K562 (cell line): Measurements from ENCODE around the gene PDIA2. TPM values are rescaled to one million over a fixed set of nuclear protein-coding genes. Genes with fewer than 3 reads are reported as not detected.

ENCODE experiments used
- ATAC-seq: fragments of 200-7000 bp; cut with Tn5 transposase; 3 replicates; pipeline ENCODE4 v1.9.1; 2020; ENCODE audit warnings: moderate library complexity
- BruUV-seq: library from RNA; stranded (reverse); fragments of 400-500 nt; replicated peaks from 2 replicates; lab custom pipeline; 2021; lab: Mats Ljungman, UMichigan
- CTCF ChIA-PET: fragments of 300-600 bp; formaldehyde crosslinking; extraction: SDS; loops from one replicate; lab custom pipeline; 2021; ENCODE audit warnings: low intra/inter-chr PET ratio; lab: Yijun Ruan, JAX
- POLR2A ChIA-PET: fragments of 300-600, 350-650 bp; sonication (Branson Sonifier 250); formaldehyde crosslinking; extraction: SDS; loops from one replicate; lab custom pipeline; 2021; ENCODE audit warnings: antibody characterized with exemption, inconsistent platforms; lab: Yijun Ruan, JAX
- DNase-seq, 4 experiments: peaks; one replicate each; pipeline versions ENCODE4 v3.0.0 to v3.0.0-alpha.2; 2011 to 2018; ENCODE audit warnings: low spot score in 3 of 4, mixed read lengths in 3 of 4; ENCODE audit errors: extremely low read depth in 1 of 4
- FAIRE-seq: peaks from 2 replicates; lab custom pipeline; 2011; peaks lifted over from hg19 to GRCh38; lab: Jason Lieb, UNC
- H2AFZ ChIP-seq: 2 replicates; pipeline ENCODE4 v1.6.0; 2011; ENCODE audit warnings: low read depth, low read length, control low read depth, inconsistent platforms
- H3K27ac ChIP-seq: fragments of 200-600 bp; 3 replicates; pipeline ENCODE4 v1.8.0; 2011; ENCODE audit warnings: low read depth, mild to moderate bottlenecking, control low read depth, inconsistent platforms, low read length, moderate library complexity, mixed read lengths; ENCODE audit errors: extremely low read depth
- H3K27me3 ChIP-seq, 2 experiments: fragments of 300-600 bp in 1 of 2; 2 replicates in 1 of 2; 3 replicates in 1 of 2; pipeline versions ENCODE4 v1.6.0 to v1.8.0; 2011; ENCODE audit warnings: inconsistent platforms in 2 of 2, low read length in 2 of 2, mild to moderate bottlenecking in 1 of 2, mixed read lengths in 1 of 2, moderate library complexity in 1 of 2; ENCODE audit not compliant: control insufficient read depth in 2 of 2, insufficient read depth in 2 of 2
- H3K36me3 ChIP-seq: fragments of 300-600 bp; 3 replicates; pipeline ENCODE4 v1.8.0; 2011; ENCODE audit warnings: mild to moderate bottlenecking, low read length, inconsistent platforms; ENCODE audit not compliant: control insufficient read depth, insufficient read depth
- H3K4me1 ChIP-seq, 2 experiments: fragments of 200-600 bp in 1 of 2; replicated peaks in 1 of 2; 2 replicates in 1 of 2; 3 replicates in 1 of 2; pipeline versions ENCODE4 v1.5.1 to v1.8.0; 2011; ENCODE audit warnings: inconsistent platforms in 2 of 2, low read length in 2 of 2, mild to moderate bottlenecking in 1 of 2, mixed read lengths in 1 of 2, moderate library complexity in 1 of 2; ENCODE audit not compliant: control insufficient read depth in 2 of 2, insufficient read depth in 2 of 2
- H3K4me2 ChIP-seq: 2 replicates; pipeline ENCODE4 v1.6.1; 2011; ENCODE audit warnings: low read length, control low read depth, inconsistent platforms, mixed read lengths; ENCODE audit not compliant: insufficient read depth
- H3K4me3 ChIP-seq: fragments of 200-600 bp; sonication (generic), shearing (Covaris generic); 2 replicates; pipeline ENCODE4 v1.5.1; 2016; ENCODE audit warnings: control low read depth, inconsistent platforms
- H3K79me2 ChIP-seq: fragments of 200-600 bp; 3 replicates; pipeline ENCODE4 v1.8.0; 2011; ENCODE audit warnings: low read length, inconsistent platforms; ENCODE audit not compliant: control insufficient read depth, insufficient read depth
- H3K9ac ChIP-seq, 2 experiments: 2 replicates each; pipeline versions ENCODE4 v1.6.0 to v1.6.1; 2011; ENCODE audit warnings: low read depth in 2 of 2, low read length in 2 of 2, control low read depth in 1 of 2, inconsistent platforms in 1 of 2, mild to moderate bottlenecking in 1 of 2, mixed read lengths in 1 of 2; ENCODE audit not compliant: insufficient read depth in 1 of 2
- H3K9me1 ChIP-seq: one replicate; pipeline ENCODE4 v1.6.0; 2011; ENCODE audit warnings: inconsistent platforms, mild to moderate bottlenecking, low read length, moderate library complexity; ENCODE audit not compliant: control insufficient read depth, insufficient read depth
- H3K9me3 ChIP-seq: replicated peaks from 2 replicates; pipeline ENCODE4 v1.5.1; 2011; ENCODE audit warnings: low read depth, low read length, inconsistent platforms; ENCODE audit not compliant: control insufficient read depth, insufficient read depth
- H4K20me1 ChIP-seq: replicated peaks from 2 replicates; pipeline ENCODE4 v1.6.1; 2011; ENCODE audit warnings: low read length, inconsistent platforms, mixed read lengths; ENCODE audit not compliant: control insufficient read depth, insufficient read depth
- CSDE1 ChIP-seq, 2 experiments: fragments of 450-650 bp; IDR thresholded peaks; 2 replicates each; pipeline ENCODE4 v1.6.1; 2016; ENCODE audit warnings: mild to moderate bottlenecking in 1 of 2
- ETS2 ChIP-seq: IDR thresholded peaks from 2 replicates; pipeline ENCODE4 v1.6.1; 2016; ENCODE audit warnings: borderline replicate concordance, missing genetic modification characterization, mild to moderate bottlenecking, moderate library complexity, missing compliant biosample characterization; ENCODE audit not compliant: poor library complexity, severe bottlenecking
- FOXA1 ChIP-seq: fragments of 450-650 bp; IDR thresholded peaks from 2 replicates; pipeline ENCODE4 v1.6.1; 2016; ENCODE audit warnings: mild to moderate bottlenecking, borderline replicate concordance
- FOXM1 ChIP-seq, 2 experiments: fragments of 450-650 bp in 1 of 2; sonication (generic) in 1 of 2; formaldehyde crosslinking in 1 of 2; IDR thresholded peaks; 2 replicates each; pipeline versions ENCODE4 v1.6.1 to v1.9.0; 2017 to 2022; ENCODE audit warnings: low read depth in 2 of 2, mild to moderate bottlenecking in 2 of 2, missing genetic modification reagents in 1 of 2, moderate library complexity in 1 of 2
- FUS ChIP-seq: fragments of 200-400 bp; formaldehyde crosslinking; optimal IDR thresholded peaks from 2 replicates; pipeline ENCODE3; 2017; ENCODE audit warnings: low read depth, low read length
- GABPB2 ChIP-seq: fragments of 250-450 bp; sonication (Bioruptor Pico); conservative IDR thresholded peaks from 2 replicates; pipeline ENCODE4 v1.5.1; 2021; ENCODE audit warnings: mild to moderate bottlenecking
- MXI1 ChIP-seq: IDR thresholded peaks from 2 replicates; pipeline ENCODE4 v1.6.1; 2011; ENCODE audit warnings: low read depth, mild to moderate bottlenecking, improper control_type of control experiment, low read length
- NFE2L1 ChIP-seq: fragments of 450-650 bp; IDR thresholded peaks from 2 replicates; pipeline ENCODE4 v1.6.1; 2016; ENCODE audit warnings: missing genetic modification characterization, low read depth, mild to moderate bottlenecking, missing compliant biosample characterization, moderate library complexity, borderline replicate concordance
- NFYB ChIP-seq: IDR thresholded peaks from 2 replicates; pipeline ENCODE4 v1.6.1; 2011; ENCODE audit warnings: mild to moderate bottlenecking, moderate library complexity; ENCODE audit not compliant: insufficient read length; ENCODE audit errors: extremely low read depth
- NONO ChIP-seq, 2 experiments: fragments of 200-400 bp in 1 of 2; fragments of 450-650 bp in 1 of 2; formaldehyde crosslinking in 1 of 2; IDR thresholded peaks; 2 replicates each; pipeline ENCODE4 v1.6.1; 2017; ENCODE audit warnings: low read depth in 2 of 2, mild to moderate bottlenecking in 2 of 2, moderate library complexity in 2 of 2, low read length in 1 of 2
- RBM14 ChIP-seq: fragments of 200-400 bp; formaldehyde crosslinking; IDR thresholded peaks from 2 replicates; pipeline ENCODE4 v1.6.1; 2018; ENCODE audit warnings: low read depth, mild to moderate bottlenecking, low read length, moderate library complexity, borderline replicate concordance; ENCODE audit not compliant: insufficient read depth
- RERE ChIP-seq: sonication (generic); formaldehyde crosslinking; IDR thresholded peaks from 2 replicates; pipeline ENCODE4 v1.8.0; 2023; ENCODE audit warnings: missing genetic modification reagents, mild to moderate bottlenecking, borderline replicate concordance
- TEAD1 ChIP-seq, 2 experiments: fragments of 450-650 bp in 1 of 2; sonication (generic) in 1 of 2; formaldehyde crosslinking; IDR thresholded peaks; 2 replicates each; pipeline versions ENCODE4 v1.4.0 to v1.8.0; 2020 to 2022; ENCODE audit warnings: mild to moderate bottlenecking in 2 of 2, missing genetic modification reagents in 1 of 2
- ZNF282 ChIP-seq: sonication (generic); formaldehyde crosslinking; IDR thresholded peaks from 2 replicates; pipeline ENCODE4 v1.8.1; 2023; ENCODE audit warnings: missing genetic modification reagents
- ZNF707 ChIP-seq: fragments of 250-450 bp; sonication (Bioruptor Pico); conservative IDR thresholded peaks from 2 replicates; pipeline ENCODE4 v1.8.0; 2022; ENCODE audit warnings: inconsistent platforms, mild to moderate bottlenecking, moderate library complexity
- WGBS: fragments of 100-300 bp; shearing (Covaris generic); methylation state at CpG from one replicate; pipeline ENCODE4 v1.1.6; 2016; ENCODE audit warnings: low coverage, mixed read lengths; ENCODE audit not compliant: insufficient coverage; ENCODE audit errors: missing lambda C conversion rate; 5-methylcytosine and 5-hydroxymethylcytosine counted together
- in situ Hi-C: fragments of 300-500 bp; cut with MboI; formaldehyde crosslinking; loops from 4 replicates; pipeline ENCODE4 v1.15.0; 2018; ENCODE audit warnings: inconsistent platforms, mixed read lengths
- intact Hi-C: fragments of 100-400 bp; cut with micrococcal nuclease; formaldehyde crosslinking; loops from 2 replicates; pipeline ENCODE4 v1.14.2; 2022
- polyA plus RNA-seq, 8 experiments: library from polyadenylated mRNA; depleted of rRNA in 4 of 8; stranded (reverse) in 5 of 8; unstranded in 3 of 8; fragments of >200 nt; fragmentation: Nextera tagmentation in 2 of 8; fragmentation: Illumina TruSeq in 1 of 8; extraction: Ambion mirVana in 2 of 8; extraction: Trizol in 1 of 8; gene quantifications; 2 replicates each; pipeline versions ENCODE4 v1.2.1 to v1.2.3, GENCODE V29; 2011 to 2014; ENCODE audit warnings: inconsistent platforms in 1 of 8, missing spikeins in 1 of 8
- total RNA-seq, 7 experiments: library from RNA; depleted of rRNA in 6 of 7; stranded (reverse); fragments of >200 nt in 6 of 7; fragmentation: Illumina TruSeq in 2 of 7; extraction: Trizol in 2 of 7; gene quantifications; 2 replicates each; pipeline versions ENCODE4 v1.2.1 to v1.2.3, GENCODE V29; 2011 to 2021; ENCODE audit warnings: low replicate concordance in 1 of 7

Gene PDIA2
- total and polyA plus RNA-seq, 9 of the 15 experiments (the other 6 are each of a cell fraction or from before 2014, with no cell fraction given), result 0.13 to 0.92 (median 0.23) TPM; not detected in 4

GRCh38 chr16:290681-291405, 7.9 kb downstream of the PDIA2 start:
- in situ Hi-C loops, result no loop called here
- DNase-seq (no peak), FAIRE-seq (no peak), ATAC-seq (no peak)
- Histone ChIP-seq H3K4me1 (peaks cover 0 to 25% of the 10 kb centered on the region in 2 experiments; a peak in 2 of 5 replicates), H3K9ac (no peak overlapping the region; a peak in 1 of 4 replicates), H3K4me2 (no peak overlapping the region), H3K36me3 (peaks cover 77% of the 10 kb centered on the region; the same call in 1 of the 3 replicates), H3K79me2 (no peaks in the 10 kb centered on the region), H3K9me3 (no peaks in the 10 kb centered on the region), H3K27me3 (no peaks in the 10 kb centered on the region), H3K9me1 (no peaks in the 10 kb centered on the region), H4K20me1 (no peaks in the 10 kb centered on the region), H3K4me3 (no peak overlapping the region), H2AFZ (no peak overlapping the region), H3K27ac (no peak overlapping the region)
- no TSS peak for BruUV-seq
- ChIA-PET CTCF (no interaction called here), POLR2A (interaction anchor here (0.6 kb wide), 1 partner anchor 45 kb away, joined by 3 read pairs; no protein-coding TSS in a partner anchor)
- WGBS, result 95% methylated on average over 32 of the region's 50 CpGs
- intact Hi-C loops, result no loop called here
- TF ChIP-seq ZNF282 (CRISPR knock-in tag), result no peak
- TF ChIP-seq TEAD1 (CRISPR knock-in tag; IDR thresholded peaks at IDR 0.05), result no peak
- no peak for TF ChIP-seq GABPB2
- no peak for TF ChIP-seq FUS
- TF ChIP-seq ZNF707 (CRISPR knock-in tag), result no peak
- no peak for TF ChIP-seq MXI1
- TF ChIP-seq CSDE1 (IDR thresholded peaks at IDR 0.05), result no peak
- TF ChIP-seq NONO (IDR thresholded peaks at IDR 0.05; ENCODE audit: low read depth in 2 of 2, low read length in 1 of 2), result no peak
- TF ChIP-seq RBM14, result no peak
- no peak for TF ChIP-seq ETS2 (tag)
- TF ChIP-seq FOXA1, result no peak
- TF ChIP-seq NFYB, result no peak
- no peak for TF ChIP-seq FOXM1 (IDR thresholded peaks at IDR 0.05; ENCODE audit: low read depth)
- TF ChIP-seq FOXM1 (CRISPR knock-in tag; IDR thresholded peaks at IDR 0.05; ENCODE audit: low read depth), result no peak
- no peak for TF ChIP-seq NFE2L1 (tag)
- no peak for TF ChIP-seq RERE (CRISPR knock-in tag)
